HG03045 (cell line): ENCODE data around the gene LYPD8.
"Not testable (repeated sequence)": the region's sequence is repeated elsewhere in the genome, so short reads cannot be mapped to it uniquely, and the experiment has no call there.

Source experiments
- ATAC-seq: cut with Tn5 transposase; IDR thresholded peaks from one replicate; pipeline ENCODE4 v1.9.1; 2021; ENCODE audit warnings: mild to moderate bottlenecking, moderate library complexity; ENCODE audit not compliant: unreplicated experiment

LYPD8 gene

DNA sequence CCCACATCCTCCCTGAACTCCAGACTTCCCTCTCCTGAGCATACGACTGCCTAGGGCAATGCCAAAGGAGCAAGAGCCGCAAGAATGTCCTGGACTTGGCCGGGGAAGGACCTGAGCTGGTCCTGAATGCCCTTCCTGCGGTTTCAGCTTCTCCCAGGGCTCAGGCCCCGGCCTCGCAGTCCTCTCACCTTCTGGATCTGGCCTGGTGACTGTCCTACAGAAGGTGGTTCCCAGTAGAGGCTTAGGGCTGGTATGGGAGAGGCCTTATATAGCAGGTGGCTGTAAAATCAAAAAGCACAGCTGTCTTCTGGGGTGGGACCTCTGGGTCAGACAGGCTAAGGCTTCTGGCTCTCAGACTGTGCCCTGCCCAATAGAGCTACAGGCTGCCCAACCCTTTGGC is at the start of gene LYPD8:
TSS of gene LYPD8 (minus strand) at position 243 of the 400 bp plus-strand sequence. CDS start 4,678 bp downstream, outside the sequence.
- no peak for ATAC-seq

DNA sequence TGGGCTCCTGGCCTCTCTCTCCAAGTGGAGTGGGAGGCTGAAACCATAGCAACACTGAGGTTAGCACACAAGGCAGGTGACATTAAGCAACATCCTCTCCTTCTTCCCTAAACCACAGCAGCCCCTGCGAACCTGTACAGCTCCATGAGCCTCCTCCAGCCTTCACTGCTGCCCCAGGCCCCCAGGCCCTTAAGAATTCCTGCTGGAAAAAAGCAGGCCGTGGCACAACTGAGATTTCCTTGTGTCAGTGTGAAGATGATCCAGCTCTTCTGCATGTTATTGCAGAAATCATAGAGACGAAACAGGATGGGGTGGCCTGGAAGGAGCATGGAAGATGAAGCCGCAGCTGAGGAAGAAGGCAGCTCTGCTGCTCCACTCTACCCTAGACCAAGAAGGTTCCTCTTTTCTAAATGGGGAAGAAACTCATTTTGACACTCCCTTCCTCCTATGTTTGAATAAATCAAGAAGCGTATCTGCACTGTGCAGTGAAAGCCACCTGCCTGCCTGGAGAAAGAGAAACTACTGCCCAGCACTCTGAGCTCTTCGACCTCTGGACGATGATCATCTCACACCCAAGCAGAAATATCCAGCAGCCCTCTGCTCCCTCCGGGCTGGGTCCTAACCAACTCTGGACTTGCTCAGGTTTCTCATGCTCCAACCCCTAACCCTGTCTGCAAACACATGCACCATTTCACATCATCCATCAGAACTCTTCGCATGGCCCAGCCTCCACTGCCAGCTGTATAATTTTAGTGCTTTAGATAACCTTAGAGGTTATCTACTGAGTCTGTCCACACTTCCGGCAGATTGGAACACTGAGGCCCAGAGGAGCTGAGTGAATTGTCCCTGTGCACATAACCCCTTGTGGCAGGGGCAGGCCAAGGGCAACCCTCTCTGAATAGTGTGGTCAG is 49.5 kb upstream of the LYPD8 start:
- ATAC-seq, result peak; percentile 82

- not testable (repeated sequence) for ATAC-seq
Measured at GRCh38 chr1:248803501-248803900, 47.9 kb upstream of the LYPD8 start.

- no peak for ATAC-seq
Measured at GRCh38 chr1:248802454-248802853, 46.9 kb upstream of the LYPD8 start.

GRCh38 chr1:248800459-248800858 is 44.9 kb upstream of the LYPD8 start:
- no peak for ATAC-seq

- no peak for ATAC-seq
Measured at GRCh38 chr1:248798791-248799190, 43.2 kb upstream of the LYPD8 start.

GRCh38 chr1:248794663-248795062 is 39.1 kb upstream of the LYPD8 start:
- ATAC-seq, result not testable (repeated sequence)

DNA sequence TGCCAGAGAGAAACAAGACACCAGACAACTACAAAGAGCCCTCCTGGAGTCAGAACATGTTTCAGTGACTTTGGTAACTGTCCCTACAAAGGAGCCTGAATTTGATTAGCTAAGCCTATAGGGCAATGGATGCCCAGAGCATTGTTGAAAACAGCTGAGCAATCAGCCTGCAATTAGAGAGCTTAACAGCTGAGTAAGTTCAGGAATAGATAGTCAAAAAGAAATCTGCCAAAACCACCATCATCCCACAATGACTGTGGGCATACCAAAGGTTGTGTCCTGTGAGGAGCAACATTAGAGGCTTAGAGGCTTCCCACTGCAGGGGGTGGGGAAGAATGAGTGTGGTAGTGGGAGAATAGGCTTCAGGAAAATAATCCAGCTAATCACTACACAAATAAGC is 38.0 kb upstream of the LYPD8 start:
- peak; percentile 95 for ATAC-seq

GRCh38 chr1:248792342-248792741 is 36.8 kb upstream of the LYPD8 start:
- ATAC-seq, result no peak

DNA sequence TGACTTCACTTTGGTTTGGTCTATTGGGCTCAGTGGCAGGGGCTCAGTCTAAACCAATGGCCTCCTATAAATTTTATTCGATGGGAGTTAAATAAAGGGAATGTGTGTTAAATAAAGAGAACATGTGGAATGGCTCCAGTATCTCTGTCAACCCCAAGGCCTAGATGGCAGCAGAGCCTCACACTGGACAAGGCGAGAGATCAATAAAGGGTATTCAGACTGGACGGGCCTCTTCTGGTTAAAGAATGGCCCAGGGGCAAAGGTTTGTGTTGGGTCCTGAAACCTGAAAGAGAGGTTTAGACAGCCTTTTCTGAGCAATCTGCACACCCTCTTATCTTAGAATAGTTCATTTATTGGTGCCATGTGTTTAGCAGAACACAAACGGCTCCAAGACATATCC is 35.5 kb upstream of the LYPD8 start:
- no peak for ATAC-seq

- ATAC-seq, result no peak
Measured at GRCh38 chr1:248790456-248790855, 34.9 kb upstream of the LYPD8 start.

DNA sequence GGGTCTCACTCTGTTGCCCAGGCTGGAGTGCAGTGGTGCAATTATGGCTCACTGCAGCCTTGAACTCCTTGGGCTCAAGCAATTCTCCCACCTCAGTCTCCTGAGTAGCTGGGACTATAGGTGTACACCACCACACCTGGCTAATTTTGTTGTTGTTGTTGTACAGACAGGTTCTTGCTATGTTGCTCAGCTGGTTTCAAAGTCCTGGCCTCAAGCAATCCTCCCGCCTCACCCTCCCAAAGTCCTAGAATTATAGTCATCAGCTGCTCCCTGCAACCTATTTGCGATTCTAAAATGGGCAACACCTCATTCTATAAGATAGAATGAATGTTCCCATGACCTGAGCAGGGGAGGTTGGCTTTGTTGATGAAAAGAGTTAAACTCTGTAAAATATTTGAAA is 33.8 kb upstream of the LYPD8 start:
- ATAC-seq, result not testable (repeated sequence)

GRCh38 chr1:248788327-248788726 is 32.8 kb upstream of the LYPD8 start:
- ATAC-seq, result no peak

DNA sequence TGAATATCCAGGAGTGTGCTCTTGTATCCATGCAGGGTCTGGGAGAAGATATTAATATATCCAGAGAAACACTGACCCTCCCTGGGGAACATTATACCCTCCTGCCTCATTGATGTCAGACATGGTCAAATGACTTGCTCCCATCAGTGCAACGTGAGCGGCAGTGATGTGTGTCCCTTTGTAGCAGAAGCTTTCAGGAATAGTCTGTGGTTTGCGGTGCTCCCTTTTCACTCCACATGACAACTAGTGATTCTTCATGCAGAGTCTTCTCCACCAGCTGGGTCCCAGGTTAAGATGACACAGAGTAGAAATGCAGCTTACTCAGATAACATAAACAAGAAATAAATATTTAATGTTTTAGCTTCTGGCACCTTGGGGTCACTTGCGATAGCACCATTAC is 31.9 kb upstream of the LYPD8 start:
- no peak for ATAC-seq

GRCh38 chr1:248786156-248786555 is 30.6 kb upstream of the LYPD8 start:
- ATAC-seq, result no peak

DNA sequence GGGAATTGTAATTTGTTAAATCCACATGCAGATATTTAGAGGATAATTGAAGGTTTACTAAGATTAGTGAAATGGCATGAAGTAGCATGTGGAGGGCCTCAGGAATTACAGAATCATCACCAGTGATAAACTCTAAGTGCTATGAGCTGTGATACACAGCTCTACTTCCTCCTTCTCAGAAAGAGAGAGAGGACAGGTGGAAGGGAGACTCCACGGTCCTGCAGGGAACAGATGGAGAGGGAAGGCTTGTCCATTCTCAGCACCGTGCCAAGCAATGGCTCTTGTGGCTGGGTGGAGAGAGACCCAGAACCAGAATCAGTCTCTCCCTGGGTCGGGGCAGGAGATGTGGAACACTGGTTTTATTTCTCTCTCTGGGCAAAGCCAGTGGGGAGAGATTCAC is 27.8 kb upstream of the LYPD8 start:
- ATAC-seq, result no peak

- no peak for ATAC-seq
Measured at GRCh38 chr1:248782416-248783141, 27.0 kb upstream of the LYPD8 start.

GRCh38 chr1:248779350-248779749 is 23.8 kb upstream of the LYPD8 start:
- ATAC-seq, result no peak

- ATAC-seq, result no peak
Measured at GRCh38 chr1:248778906-248779305, 23.3 kb upstream of the LYPD8 start.

DNA sequence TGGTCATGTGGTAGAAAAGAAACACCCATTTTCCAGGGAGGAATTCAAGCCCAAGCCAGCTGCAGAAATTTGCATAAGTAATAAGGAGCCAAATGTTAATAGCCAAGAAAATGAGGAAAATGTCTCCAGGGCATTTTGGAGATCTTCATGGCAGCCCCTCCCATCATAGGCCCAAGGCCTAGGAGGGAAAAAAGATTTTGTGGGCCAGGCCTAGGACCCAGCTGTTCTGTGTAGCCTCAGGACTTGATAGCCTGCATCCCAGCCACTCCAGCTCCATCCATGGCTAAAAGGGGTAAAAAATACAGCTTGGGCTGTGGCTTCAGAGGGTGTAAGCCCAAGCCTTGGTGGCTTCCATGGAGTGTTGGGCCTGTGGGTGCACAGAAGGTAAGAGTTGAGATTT is 21.4 kb upstream of the LYPD8 start:
- no peak for ATAC-seq

GRCh38 chr1:248775441-248775840 is 19.9 kb upstream of the LYPD8 start:
- no peak for ATAC-seq

- no peak for ATAC-seq
Measured at GRCh38 chr1:248759644-248760043, 4.1 kb upstream of the LYPD8 start.
